Mucosa of stomach (tissue), 1 donor: ENCODE data around the gene BMP7.
"Not testable (repeated sequence)": the region's sequence is repeated elsewhere in the genome, so short reads cannot be mapped to it uniquely, and the experiment has no call there.

Experiments
- H3K27me3 ChIP-seq: one replicate; pipeline ENCODE4 v1.7.0; 2013; ENCODE audit warnings: mild to moderate bottlenecking, low read length; ENCODE audit not compliant: control insufficient read depth, insufficient read depth
- H3K36me3 ChIP-seq: one replicate; pipeline ENCODE4 v1.7.0; 2013; ENCODE audit warnings: low read length; ENCODE audit not compliant: control insufficient read depth, insufficient read depth
- H3K4me1 ChIP-seq: one replicate; pipeline ENCODE4 v1.7.0; 2013; ENCODE audit warnings: mild to moderate bottlenecking, low read length; ENCODE audit not compliant: control insufficient read depth, insufficient read depth
- H3K4me3 ChIP-seq: one replicate; pipeline ENCODE4 v1.7.0; 2013; ENCODE audit warnings: low read length
- H3K9ac ChIP-seq: one replicate; pipeline ENCODE4 v1.7.0; 2013; ENCODE audit warnings: mild to moderate bottlenecking, low read length, moderate library complexity
- H3K9me3 ChIP-seq: one replicate; pipeline ENCODE4 v1.7.0; 2013; ENCODE audit warnings: mild to moderate bottlenecking, low read length, moderate library complexity; ENCODE audit not compliant: control insufficient read depth
- donor health status: Pancreatic carcinoma.

The BMP7 gene

DNA sequence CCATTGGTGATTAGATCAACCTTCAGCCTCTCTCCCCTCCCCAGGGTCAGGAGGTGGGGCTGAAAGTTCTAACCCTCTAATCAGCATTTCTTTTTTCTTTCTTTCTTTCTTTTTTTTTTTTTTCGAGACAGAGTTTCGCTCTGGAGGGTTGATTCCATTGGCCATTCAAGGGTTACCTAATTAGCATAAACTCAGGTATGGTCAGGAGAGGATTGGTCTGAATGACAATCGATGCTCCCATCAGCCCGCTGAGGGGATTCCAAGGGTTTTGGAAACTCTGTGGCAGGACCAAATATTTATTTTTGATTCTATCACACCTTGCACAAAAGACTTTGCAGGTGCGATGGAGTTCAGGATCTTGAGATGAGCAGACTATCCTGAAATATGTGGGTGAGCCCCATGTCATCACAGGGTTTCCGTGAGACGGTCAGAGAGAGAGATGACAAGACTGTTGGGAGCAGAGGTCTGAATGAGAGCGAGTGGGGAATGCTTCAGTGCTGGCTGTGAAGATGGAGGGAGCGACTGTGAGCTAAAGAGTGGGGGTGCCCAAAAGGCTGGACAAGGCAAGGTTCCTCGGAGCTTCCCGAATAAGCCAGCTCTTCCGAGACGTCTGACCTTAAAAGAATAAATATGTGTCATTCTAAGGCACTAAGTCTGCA is 107.1 kb downstream of the BMP7 start:
- Histone ChIP-seq H3K36me3 (no peaks in the 10 kb centered on the region), H3K9me3 (no peaks in the 10 kb centered on the region), H3K27me3 (no peaks in the 10 kb centered on the region), H3K4me3 (no peak overlapping the region), H3K4me1 (no peaks in the 10 kb centered on the region), H3K9ac (no peak overlapping the region)

DNA sequence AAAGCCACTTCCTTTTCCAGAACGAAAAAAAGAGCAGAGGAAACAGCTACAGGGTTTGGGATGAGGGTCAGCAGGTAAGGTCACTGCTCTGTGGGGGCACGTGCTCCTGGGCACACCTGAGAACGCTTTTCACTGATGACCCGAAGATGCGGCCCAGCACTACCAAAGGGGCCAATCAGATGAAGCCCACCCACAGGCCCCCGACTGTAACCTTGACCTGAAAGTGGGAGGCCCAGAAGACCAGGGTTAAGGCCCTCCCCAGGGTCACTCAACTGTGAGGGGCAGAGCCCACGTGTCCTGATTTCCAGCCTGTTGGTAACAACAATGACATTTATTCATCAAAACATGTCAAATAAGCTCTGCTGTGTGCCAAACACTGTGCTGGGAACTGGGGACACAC is 108.0 kb downstream of the BMP7 start:
- Histone ChIP-seq H3K9ac (no peak overlapping the region), H3K36me3 (no peaks in the 10 kb centered on the region), H3K27me3 (no peaks in the 10 kb centered on the region), H3K4me3 (no peak overlapping the region), H3K4me1 (no peaks in the 10 kb centered on the region), H3K9me3 (no peaks in the 10 kb centered on the region)

DNA sequence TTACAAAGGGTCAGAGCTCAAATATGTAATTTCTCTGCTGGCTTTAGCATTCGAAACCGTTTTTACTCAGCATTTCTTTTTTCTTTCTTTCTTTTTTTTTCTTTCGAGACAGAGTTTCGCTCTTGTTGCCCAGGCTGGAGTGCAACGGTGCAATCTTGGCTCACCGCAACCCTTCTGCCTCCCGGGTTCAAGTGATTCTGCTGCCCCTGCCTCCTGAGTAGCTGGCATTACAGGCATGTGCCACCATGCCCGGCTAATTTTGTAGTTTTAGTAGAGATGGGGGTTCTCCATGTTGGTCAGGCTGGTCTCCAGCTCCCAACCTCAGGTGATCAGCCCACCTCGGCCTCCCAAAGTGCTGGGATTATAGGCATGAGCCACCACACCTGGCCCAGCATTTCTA is 108.7 kb downstream of the BMP7 start:
- H3K27me3 ChIP-seq, H3K9me3 ChIP-seq, H3K4me1 ChIP-seq, H3K36me3 ChIP-seq, H3K4me3 ChIP-seq, H3K9ac ChIP-seq: not testable (repeated sequence)

DNA sequence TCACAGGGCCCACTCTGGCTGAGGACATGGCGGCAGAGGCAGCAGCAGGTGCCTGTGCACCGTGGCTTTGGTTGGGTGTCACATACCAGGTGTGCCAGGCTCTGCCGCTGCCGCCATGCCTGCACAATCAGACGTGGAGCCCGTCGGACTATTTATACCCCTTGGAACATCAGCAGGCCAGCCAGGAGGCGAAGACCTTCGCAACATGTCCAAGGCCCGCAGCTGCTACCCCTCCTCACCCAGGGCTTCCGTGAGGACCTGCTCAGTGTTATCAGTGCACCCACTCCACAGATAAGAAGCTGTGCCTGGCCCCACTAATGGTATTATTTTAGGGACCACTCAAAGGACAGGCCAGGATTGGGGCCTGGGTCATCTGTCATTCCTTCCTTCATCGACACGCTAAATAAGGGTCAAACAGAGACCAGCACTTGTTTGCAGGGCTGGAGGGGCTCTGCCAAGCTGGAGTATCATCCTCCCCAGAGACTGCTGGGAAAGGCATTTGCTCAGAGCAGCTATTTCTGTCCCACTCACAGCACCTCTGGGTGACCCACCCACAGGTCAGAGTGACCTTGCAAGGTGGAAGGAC is 109.2 kb downstream of the BMP7 start:
- Histone ChIP-seq H3K9ac (no peak overlapping the region), H3K27me3 (no peaks in the 10 kb centered on the region), H3K36me3 (no peaks in the 10 kb centered on the region), H3K4me1 (no peaks in the 10 kb centered on the region), H3K4me3 (no peak overlapping the region), H3K9me3 (no peaks in the 10 kb centered on the region)

DNA sequence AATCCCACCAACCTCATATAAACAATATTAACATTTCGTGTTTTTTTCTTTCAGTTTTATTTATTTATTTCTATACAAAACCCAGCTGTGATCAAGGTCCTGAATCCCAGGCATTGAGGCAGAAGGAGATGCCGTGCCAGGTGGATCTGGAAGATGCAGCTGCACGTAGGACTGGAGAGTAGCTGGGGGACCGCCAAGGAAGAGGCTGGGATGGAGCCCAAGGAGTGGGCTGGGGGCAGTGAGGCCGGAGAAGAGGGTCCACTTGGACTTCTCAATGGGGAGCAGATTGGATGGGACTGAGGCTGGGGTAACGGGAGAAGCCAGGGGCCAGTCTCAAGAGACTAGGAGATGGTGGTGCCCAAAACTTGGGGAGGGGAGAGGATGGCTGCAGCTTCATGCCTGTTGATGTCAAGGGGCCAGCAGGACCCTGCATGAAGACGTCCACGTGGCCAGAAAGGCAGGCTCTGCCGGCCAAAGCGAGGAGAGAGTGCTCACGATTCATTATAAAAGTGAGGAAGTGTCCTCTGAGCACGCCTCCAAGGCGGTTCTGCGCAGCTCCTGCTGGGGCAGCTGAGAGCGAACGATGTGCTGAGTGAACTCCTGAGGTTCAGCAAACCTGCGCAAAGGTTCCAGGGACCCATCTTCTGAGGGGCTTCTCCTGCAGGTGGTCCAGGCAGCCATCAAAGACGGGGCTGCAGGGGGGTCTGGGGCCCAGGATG is 110.3 kb downstream of the BMP7 start:
- H3K27me3 ChIP-seq: no peaks in the 10 kb centered on the region
- no peaks in the 10 kb centered on the region for H3K9me3 ChIP-seq
- H3K9ac ChIP-seq: no peak overlapping the region
- H3K4me1 ChIP-seq: no peaks in the 10 kb centered on the region
- no peaks in the 10 kb centered on the region for H3K36me3 ChIP-seq
- no peak overlapping the region for H3K4me3 ChIP-seq

DNA sequence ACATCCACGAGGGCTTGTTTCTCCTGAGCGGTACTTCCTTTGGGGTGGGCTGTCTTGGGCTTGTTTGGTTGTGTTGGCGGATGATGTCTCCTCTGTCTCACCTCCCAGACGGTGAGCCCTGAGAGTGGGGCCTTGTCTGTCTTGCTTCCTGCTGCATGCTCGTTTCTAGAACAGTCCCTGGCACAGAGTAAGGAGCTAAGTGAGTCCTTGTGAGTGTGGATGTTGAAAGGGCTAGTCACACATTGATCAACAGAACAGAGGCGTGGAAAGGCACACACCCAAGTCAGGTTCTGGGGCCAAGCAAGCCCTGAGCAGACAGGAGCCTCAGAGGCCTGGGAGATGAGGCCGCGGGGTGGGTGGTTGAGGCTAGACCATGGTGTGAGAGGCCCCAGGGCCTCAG is 111.0 kb downstream of the BMP7 start:
- H3K9me3 ChIP-seq: no peaks in the 10 kb centered on the region
- H3K36me3 ChIP-seq: no peaks in the 10 kb centered on the region
- no peak overlapping the region for H3K9ac ChIP-seq
- no peaks in the 10 kb centered on the region for H3K4me1 ChIP-seq
- H3K27me3 ChIP-seq: no peaks in the 10 kb centered on the region
- no peak overlapping the region for H3K4me3 ChIP-seq

DNA sequence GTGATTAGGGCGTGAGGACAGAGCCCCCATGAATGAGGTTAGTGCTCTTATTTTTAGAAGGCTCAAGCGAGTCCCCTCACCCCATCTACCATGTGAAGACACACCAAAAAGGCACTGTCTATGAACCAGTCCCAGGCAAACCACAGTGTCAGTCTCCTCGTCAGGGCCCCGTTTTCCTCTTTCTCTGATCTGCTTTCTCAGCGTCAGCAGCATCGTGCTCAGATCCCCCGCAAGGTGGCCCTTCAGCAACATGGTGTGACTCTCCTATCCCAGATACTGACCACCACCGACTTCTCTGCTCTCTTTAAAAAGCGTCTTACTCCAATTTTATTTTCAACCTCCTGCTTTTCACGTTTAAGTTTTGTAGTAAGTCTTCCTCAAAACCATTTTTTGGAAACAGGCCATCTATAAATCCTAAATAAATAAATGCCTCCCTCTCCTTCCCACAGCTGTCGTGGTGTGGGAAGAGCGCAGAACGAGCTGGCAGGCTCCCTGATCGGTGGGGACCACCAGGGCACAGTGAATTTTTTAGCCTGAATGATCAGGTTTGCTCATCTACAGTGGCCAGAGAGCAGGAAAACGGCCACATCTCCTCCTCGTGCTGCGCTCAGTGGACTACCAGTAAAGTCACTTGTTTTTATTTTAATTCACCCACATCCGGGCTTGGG is 113.1 kb downstream of the BMP7 start:
- Histone ChIP-seq H3K27me3 (no peaks in the 10 kb centered on the region), H3K4me1 (no peaks in the 10 kb centered on the region), H3K4me3 (no peak overlapping the region), H3K9me3 (no peaks in the 10 kb centered on the region), H3K36me3 (no peaks in the 10 kb centered on the region), H3K9ac (no peak overlapping the region)

DNA sequence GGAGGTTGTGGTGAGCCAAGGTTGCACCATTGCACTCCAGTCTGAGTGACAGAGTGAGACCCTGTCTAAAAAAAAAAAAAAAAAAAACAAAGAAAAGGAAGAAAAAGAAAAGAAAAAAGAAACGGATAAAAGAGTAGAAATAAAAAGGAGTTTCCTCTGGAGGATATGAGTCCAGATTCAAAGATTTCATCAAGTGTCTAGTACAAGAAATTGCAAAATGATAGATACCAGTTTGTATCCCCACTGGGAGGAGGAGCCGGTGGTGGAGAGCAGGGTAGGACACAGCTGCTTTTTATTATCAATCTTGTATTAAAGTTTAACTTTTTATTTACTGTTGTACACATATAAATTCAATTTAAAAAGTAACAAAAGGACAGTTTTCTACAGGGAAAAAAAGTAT is 113.9 kb downstream of the BMP7 start:
- Histone ChIP-seq H3K27me3 (no peaks in the 10 kb centered on the region), H3K4me3 (no peak overlapping the region), H3K9me3 (no peaks in the 10 kb centered on the region), H3K9ac (no peak overlapping the region), H3K4me1 (no peaks in the 10 kb centered on the region), H3K36me3 (no peaks in the 10 kb centered on the region)

DNA sequence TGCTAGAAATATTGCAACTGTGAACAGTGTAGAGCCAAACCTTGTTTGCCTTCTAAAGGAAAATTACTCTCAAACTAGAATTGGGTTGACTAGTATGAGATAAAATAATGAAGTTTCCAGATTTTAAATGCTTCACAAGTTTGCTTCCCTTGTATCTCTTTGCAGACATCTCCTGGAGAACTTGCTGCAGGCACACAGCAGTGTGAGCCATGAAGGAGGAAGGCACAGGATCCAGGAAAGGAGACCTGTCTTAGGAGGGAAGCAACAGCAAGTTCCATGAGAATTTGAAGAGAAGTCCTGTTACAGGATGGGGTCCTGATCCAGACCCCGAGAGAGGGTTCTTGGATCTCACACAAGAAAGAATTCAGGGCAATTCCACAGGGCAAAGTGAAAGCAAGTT is 115.9 kb downstream of the BMP7 start:
- H3K4me1 ChIP-seq: no peaks in the 10 kb centered on the region
- no peak overlapping the region for H3K9ac ChIP-seq
- H3K4me3 ChIP-seq: no peak overlapping the region
- H3K9me3 ChIP-seq: no peaks in the 10 kb centered on the region
- H3K36me3 ChIP-seq: no peaks in the 10 kb centered on the region
- no peaks in the 10 kb centered on the region for H3K27me3 ChIP-seq

DNA sequence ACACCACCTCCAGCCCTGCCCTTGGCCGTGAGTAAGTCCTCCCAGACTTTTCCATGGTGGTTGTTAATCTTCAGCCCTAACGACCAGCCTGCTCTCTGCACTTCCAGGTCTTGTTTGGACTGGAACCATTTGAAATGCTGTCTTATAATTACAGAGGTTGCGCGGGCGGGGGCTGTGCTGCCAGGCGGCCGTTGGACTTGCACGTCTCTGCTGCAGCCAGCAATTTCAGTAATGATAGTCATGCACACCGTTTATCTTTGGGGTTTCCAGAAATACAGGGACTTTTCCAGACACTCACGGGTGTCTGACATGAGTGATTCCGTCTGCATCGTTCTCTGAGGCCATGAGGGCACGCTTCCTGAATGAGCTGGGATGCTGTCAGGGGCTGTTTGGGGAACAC is 118.2 kb downstream of the BMP7 start:
- Histone ChIP-seq H3K36me3 (no peaks in the 10 kb centered on the region), H3K27me3 (no peaks in the 10 kb centered on the region), H3K9me3 (no peaks in the 10 kb centered on the region), H3K4me3 (no peak overlapping the region), H3K9ac (no peak overlapping the region), H3K4me1 (no peaks in the 10 kb centered on the region)

DNA sequence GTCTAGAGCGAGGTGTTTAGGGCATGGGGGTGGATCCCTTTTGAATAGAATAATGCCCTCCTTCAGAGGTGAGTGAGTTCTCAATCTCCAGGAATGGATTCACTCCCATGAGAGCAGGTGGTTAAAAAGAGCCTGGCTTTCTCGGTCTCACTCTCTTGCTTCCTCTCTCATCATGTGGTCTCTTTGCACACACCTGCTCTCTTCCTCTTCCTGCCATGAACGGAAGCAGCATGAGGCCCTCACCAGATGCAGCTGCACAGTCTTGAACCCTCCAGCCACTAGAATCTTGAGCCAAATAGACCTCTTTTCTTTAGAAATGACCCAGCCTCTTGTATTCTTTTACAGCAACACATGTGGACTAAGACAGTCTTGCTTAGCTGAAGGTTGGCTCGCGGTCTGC is 119.3 kb downstream of the BMP7 start:
- Histone ChIP-seq H3K27me3 (no peaks in the 10 kb centered on the region), H3K4me1 (no peaks in the 10 kb centered on the region), H3K36me3 (no peaks in the 10 kb centered on the region), H3K4me3 (no peak overlapping the region), H3K9ac (no peak overlapping the region), H3K9me3 (no peaks in the 10 kb centered on the region)

DNA sequence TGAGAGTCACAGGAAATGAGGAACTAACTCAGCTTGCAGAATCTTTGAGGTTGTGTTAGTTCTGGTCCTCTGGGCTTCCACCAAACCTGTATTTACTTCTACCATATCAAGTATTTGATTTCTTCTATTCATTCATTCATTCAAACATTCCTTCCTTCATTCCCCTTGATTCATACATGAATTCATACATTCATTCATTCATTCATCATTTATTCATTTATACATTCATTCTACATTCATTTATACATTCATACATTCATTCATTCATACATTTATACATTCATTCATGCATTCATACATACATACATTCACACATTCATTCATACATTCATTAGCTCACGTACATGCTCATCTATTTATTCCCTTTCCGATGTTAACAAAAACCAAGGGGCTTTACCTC is 120.3 kb downstream of the BMP7 start:
- Histone ChIP-seq H3K36me3 (no peaks in the 10 kb centered on the region), H3K4me1 (no peaks in the 10 kb centered on the region), H3K9ac (no peak overlapping the region), H3K9me3 (no peaks in the 10 kb centered on the region), H3K4me3 (no peak overlapping the region), H3K27me3 (no peaks in the 10 kb centered on the region)
